ENCODE measurements around the gene GLRA1.
"Not testable (repeated sequence)": the region's sequence is repeated elsewhere in the genome, so short reads cannot be mapped to it uniquely, and the experiment has no call there.

Gene GLRA1

DNA sequence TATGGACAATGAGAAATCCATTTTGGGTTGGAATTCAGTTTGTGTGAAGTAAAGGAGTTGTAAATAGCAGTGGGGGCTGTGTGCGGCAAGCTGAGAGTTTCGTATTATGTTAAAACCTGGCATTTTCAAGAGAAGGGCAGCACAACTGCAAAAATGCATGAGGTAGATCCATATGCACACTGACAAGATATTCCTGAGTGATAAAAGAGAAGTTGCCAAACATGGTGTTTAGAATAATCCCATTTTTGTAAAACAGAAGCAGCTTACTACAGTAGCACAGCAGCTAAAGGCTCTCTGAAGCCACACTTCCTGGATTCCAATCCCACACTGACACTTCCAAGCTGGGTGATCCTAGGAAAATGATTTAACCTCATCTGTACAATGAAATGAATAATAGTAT is 11.2 kb downstream of the GLRA1 start:
- no peak for DNase-seq

DNA sequence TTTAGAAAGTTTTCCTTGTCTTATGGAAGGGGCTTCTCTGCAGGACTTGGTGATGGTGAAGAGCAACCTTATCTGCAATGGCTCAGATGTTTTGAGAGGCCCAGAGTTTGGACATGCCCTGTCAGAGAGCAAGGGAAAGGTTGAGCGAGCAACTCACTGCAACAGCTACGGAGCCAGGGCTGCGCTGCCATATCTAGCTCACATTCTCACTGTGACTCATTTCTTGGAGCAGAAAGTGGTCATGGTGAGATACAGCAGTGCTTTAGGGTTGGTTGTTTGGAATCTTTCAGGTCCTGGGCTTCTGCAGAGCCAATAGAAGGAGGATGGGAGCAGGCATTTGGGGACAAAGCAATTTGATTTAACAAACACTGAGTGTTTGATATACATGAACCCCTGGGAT is 12.3 kb downstream of the GLRA1 start:
- no peak for DNase-seq

DNA sequence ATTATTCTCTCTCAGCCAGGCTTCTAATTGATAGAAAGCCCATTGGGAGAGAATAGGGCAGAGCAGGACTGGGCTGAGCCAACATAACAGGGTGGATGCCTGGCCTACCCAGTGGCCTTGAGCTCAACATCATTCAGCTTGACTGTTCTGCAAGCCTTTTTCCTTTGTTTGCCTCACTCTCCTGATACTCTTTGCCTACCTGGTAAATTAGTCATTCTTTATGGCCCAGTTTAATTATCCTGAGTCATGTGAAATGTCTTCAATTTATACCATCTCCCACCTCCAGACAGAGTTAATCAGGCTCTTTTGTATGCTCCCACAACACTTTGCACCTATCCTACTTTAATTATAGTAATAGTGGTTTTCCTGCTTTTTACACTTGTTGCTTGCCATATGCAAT is 13.6 kb downstream of the GLRA1 start:
- DNase-seq = no peak

DNA sequence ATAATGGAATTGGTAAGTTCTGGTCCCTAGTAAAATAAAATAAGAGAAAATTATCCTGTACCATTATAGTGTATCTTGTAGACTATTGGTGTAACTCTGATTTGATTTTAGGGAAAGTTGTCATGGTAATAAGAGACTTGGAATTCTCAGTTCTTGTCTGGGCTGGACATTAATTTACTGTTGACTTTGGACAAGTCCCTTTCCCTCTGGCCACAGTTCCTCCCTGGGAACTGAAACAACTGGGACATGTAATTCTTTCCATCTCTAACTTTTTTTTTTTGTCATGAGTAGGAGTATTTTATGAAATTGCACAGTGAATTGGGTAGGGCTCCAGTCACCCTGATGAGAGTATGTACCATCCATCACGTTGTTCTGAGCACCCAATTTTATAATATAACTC is 15.0 kb downstream of the GLRA1 start:
- DNase-seq = no peak

DNA sequence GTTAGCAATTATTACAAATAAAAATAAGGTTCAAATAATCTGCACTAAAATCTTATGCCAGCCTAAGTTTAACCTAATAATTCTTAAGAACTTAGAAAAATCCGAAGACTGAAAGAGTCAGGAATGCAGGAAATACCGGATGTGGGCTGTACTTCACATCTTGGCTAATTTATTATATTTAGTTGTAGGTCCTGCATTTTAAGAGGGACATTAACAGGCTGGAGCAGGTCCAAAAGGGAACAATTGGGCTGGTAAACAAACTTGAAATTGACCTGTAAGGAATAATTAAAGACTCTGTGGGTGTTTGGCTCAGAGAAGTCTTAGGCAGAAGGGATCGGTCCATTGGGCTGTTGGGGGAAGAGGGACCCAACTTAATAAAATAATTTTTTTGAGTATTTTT is 18.4 kb downstream of the GLRA1 start:
- no peak for DNase-seq

DNA sequence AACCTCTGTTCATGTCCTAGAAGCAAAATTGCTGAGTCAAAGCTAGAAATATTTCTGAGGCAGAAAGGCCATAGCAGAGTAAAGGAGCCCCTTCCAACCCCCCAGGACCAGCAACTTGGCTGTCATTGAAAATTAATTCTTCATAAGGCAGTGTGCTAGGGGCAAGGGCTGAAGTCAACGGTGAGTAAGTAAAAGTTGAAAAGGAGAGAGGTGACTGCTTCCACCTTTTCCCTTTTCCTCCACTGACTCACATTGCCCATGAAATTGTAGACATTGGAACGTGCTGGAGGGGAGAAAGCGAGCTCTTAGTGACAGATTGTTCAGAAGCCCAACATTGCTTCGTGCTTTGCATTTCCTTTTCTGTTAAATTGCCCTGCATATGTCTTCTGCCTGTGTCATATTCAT is 19.1 kb downstream of the GLRA1 start:
- DNase-seq = no peak

DNA sequence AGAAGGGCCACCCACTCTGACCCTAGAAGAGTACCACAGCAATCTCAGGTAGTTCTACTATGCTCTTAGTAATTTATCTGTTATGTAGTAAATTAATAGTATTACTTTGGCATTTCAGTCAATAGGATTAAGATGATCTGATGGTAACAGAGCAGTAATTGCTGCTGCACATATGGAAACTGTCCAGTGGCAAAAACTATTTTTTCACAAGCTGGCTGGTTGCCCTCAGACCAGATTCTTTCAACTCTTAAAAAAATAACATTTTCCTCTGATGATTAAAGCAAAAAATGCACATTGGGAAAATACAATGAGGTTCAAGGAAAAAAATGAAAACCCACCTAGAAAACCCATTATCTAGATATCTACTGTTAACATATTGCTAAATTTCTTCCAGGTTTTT is 19.7 kb downstream of the GLRA1 start:
- DNase-seq = no peak

DNA sequence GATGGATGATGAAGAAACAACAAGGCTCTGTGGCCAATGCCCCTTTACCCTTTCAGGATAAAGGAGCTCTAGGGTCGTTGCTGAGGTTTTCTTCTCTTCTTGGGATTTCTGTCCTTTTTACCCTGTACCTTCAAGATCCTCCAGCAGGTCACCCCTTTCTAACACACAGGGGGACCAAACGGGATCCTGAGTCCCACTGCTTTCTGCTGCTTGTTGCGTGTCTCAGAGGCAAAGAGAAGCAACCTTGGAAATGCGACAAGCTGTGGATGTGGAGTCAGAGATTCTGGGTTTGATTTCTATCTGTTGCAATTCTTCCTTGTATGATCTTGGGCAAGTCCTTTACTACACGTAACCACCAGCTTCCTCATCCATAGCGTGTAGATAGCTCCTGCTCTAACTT is 20.5 kb downstream of the GLRA1 start:
- DNase-seq = no peak

DNA sequence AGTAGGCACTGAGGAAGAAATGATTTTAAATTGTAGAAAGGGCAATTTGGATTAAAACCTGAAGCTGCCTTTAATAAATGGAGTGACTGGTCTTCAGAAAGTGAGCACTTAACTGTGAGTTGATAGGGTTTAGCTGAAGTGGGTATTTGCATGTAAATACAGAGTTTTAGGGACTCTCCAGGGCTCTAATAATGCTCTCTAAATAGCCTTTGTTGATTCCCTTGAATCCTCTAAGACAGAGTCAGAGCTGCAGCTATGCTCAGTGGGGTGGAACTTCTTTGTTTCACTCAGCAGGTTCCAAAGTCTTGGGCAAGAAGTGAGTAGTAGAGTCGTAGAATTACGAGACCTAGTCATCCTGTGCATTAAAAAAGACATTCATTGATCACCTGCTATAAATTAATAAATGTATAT is 21.4 kb downstream of the GLRA1 start:
- DNase-seq = no peak

DNA sequence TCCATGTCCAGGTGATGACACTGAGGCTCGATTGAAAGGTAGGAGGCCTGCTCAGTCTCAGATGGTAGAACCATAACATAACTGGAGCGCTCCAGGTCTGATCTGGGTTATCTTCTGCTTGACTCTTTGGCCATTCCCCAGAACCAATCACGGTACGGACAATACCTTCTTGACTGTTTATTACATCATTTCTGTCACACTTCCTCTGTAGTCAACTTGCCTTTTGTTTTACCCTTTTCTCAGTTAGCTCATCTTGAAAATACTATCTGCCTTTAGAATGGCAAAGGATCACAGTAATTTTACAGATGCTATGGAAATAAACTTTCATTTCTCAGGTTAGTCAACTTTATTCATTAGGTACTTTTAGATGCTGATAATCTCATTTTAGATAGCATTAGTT is 22.4 kb downstream of the GLRA1 start:
- DNase-seq = no peak

DNA sequence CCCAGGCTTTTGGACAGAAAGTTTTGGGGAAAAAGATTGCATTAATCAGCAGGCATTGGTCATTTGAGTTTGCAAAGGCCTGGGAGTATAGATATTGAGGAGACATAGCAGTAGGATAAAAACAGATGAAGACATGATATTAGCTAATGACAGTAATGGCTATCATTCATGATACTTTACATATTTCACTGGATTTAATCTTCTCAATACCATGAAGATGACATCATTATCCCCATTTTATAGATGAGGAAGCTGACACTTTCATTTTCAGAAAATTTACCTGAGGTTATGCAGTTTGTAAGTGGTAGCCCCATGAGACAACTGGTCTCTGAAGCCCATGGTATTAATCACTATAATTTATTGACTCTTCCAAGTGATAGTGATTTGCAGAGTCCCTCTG is 23.0 kb downstream of the GLRA1 start:
- DNase-seq = no peak

DNA sequence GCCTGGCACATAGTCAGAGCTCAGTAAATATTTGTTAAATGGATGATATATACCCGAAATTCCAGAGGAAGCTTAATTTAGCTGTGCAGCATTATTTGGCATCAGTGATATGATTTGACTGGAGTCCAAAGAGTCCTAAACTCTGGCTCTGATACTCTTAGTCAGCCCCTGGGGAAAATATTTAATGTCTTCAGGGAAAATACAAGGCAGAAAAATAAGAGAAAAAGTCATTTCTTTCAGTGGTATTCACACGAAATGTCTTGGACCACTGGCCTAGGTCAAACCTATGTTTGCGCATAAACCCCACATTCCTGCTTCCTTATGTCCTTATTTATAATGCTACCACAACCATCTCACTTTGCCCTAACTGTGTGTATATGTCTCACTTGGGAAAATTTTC is 23.8 kb downstream of the GLRA1 start:
- no peak for DNase-seq

DNA sequence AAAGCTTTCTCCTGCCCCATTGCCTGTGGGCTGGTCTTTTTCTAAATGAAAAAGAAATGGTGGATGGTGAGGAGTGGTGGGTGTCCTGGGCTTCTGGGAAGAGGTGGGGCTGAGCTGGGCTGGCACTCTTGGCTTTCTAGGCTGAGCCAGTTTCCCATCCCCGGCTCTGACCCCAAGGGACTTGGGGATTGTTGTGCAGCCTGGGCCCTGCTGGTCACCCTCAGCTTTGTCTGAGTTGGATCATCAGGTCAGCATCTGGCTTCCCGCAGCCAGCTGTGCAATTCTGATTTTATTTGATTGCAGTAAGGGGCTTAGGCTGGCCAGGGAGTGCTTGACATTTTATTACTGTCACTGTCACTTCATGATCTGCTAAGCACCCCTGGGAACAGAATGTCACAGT is 25.3 kb downstream of the GLRA1 start:
- no peak for DNase-seq

DNA sequence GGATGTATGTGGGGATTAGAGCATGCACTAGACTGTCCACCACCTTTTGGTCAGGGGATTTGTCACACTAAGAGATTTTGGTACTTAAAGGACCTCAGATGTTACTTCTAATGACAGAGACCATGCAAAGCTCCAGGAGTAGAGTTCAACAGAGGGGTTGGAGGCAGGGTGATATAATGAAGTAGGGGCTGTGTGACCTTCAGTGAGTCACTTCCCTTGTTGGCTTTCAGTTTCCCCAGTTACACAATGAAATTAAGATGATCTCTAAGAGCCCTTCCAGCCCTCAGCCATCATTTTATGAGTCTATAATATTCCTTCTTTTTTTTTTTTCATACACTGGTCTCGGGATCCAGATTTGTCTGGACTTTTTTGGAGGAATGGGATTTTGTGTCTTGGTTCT is 26.8 kb downstream of the GLRA1 start:
- no peak for DNase-seq

DNA sequence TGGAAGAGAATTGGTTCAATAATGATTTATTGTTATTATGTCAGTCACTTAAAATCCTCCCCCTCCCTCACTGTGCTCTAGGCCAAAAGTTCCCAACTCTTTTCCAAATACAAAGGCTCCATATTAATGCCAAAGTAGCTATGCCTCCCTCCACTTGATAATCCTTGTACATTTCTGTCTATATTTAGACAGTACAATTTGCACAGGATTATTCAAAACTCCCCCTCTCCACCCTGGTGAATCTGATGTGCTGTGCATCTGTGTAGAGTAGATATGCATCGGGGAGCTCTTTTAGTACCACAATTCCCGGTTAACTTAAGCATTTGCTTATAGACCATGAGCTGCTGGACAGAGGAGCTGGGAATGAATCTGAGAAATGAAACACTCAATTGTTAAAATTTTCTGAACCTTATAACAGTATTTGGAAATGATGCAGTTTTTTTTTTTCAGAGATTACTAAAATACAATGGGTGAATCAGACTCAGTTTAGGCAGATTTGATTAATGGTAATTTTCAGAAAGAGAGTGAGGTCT is 27.6 kb downstream of the GLRA1 start:
- DNase-seq = no peak

DNA sequence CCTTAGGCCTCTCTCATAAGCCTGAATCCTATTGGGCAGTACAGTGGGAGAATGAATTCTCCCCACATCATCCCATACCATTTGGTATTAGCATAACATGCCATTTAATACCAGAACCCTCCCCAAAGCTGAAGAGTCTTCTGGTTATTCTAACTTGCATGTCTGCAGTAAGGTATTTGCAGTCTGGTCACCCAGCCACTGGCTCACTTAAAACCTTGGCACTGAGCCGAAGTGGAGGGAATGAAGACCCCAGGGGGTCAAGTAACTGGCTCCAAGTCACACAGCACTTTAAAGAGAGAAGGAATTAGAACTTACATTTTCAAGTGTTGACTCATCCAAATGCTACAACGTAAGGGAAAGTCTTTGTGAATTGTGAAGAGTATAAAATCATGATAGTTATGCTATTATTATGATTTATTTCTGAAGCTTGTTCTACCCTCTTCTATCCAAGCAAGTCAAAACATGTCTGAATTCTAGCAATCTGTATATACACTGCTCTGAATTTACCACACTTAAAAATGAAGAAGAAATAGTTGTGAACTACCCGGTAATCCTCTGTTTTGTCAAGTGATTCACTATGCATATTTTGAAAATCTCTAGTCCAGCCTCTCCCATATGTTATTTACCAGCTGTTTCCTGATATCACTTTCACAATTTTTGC is 28.5 kb downstream of the GLRA1 start:
- DNase-seq = no peak

DNA sequence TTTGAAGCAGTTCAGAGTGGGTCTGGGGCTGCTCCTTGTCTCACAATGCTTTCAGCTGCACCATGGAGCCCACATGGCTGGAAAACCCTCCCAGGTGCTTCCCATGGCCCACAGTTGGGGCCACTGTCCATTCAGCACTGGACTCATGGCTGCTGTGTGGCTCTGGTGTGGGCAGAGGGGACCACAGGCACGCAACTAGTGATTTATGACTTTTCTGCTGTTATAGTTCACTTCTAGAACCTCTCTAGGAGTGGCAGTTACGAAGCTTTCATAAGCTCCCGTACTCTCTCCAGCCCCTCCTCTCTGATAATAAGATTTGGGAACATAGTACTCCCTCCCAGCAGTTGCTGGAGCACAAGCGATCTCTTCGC is 29.0 kb downstream of the GLRA1 start:
- DNase-seq = no peak

DNA sequence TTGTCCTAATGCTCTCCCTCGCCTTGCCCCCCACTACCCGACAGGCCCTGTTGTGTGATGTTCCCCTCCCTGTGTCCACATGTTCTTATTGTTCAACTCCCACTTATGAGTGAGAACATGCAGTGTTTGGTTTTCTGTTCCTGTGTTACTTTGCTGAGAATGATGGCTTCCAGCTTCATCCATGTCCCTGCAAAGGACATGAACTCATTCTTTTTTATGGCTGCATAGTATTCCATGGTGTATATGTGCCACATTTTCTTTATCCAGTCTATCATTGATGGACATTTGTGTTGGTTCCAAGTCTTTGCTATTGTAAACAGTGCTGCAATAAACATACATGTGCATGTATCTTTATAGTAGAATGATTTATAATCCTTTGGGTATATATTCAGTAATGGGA is 31.2 kb downstream of the GLRA1 start:
- not testable (repeated sequence) for DNase-seq

DNA sequence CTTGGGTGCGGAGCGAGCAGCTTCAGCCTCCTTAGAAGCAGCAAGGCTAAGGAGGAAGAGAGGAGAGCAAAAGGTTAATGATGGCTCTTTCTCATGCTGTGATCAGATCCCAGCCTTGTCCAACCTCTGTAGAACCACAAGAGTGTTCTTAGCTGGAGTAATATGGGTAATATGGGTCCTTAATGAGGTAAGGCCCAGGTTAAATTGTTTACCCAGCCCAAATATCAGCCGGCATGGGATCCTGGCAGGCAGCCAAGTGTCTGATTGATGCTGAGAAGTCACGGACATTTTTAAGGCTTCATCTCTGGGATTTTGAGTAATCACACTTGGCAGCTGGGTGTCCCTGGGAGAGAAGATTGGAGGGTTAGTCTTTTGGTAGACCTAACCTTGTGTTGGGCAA is 32.3 kb downstream of the GLRA1 start:
- no peak for DNase-seq

DNA sequence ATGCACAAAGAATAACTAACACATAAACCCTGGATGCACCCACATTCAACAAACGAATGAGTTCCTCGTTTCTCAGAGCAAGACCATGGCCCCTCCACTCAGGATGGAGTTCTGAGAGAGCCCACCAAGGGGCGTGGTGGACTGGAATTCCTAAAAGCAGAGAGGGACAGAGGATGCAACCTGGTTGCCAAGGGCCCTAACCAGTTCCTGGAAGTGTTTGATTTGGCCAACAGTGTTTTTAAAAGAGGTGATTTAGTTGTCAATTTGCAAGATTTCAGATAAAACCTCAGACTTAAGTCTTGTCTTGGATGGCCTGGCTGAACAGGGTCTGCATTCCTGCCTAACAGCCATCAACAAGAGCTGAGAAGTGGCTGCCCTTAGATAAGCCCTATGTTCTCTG is 34.4 kb downstream of the GLRA1 start:
- DNase-seq = no peak

DNA sequence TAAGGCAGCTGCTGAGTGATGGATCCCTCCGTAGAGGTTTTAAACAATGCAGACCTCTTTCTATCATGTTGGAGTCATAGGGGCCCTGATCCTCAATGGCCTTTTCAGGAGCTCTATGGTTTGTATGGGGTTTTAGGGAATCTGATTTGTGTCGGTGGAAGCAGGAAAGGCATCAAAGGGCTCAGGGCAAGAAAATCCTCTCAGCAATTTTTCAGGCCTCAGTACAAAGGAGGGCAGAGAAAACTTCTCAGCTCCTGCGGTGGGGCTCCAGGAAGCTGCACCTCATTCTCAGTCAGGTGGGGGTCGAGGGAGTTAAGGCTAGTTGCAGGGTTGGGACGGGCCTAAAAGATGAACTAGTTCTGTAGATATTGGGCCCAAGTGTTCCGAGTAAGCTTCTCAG is 35.0 kb downstream of the GLRA1 start:
- DNase-seq = no peak

DNA sequence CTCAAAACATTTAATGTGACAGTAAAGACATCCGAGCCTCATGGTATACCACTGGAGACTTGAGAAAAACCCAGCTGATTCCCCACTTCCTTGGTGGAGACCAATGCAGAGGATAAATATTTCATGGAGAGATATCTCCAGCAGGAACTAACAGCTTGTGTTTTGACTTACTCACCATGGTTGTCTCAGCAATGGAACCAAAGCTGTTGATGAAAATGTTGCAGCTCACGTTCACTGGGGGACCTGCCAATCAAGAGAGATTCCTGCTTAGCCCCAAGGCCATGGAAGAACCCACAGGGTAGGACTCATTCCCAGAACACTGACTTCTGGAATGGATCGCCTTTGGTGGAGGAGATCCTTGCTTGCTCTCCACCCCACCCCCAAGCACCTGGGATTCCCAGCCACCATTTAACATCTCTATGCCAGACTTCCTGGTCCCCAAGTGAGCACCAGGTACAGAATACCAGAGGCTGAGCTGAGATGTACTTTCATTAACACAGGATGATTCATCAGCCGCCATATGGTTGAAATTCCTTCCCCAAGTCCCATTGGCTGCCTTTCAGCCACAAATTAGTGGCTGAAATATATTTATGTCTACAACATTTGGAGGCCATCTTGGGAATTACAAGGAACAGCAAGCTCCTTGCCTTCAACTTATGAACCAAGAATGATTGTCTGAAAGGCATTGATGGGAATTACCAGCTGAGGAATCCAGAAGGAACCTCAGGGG is 37.9 kb downstream of the GLRA1 start:
- DNase-seq = no peak

DNA sequence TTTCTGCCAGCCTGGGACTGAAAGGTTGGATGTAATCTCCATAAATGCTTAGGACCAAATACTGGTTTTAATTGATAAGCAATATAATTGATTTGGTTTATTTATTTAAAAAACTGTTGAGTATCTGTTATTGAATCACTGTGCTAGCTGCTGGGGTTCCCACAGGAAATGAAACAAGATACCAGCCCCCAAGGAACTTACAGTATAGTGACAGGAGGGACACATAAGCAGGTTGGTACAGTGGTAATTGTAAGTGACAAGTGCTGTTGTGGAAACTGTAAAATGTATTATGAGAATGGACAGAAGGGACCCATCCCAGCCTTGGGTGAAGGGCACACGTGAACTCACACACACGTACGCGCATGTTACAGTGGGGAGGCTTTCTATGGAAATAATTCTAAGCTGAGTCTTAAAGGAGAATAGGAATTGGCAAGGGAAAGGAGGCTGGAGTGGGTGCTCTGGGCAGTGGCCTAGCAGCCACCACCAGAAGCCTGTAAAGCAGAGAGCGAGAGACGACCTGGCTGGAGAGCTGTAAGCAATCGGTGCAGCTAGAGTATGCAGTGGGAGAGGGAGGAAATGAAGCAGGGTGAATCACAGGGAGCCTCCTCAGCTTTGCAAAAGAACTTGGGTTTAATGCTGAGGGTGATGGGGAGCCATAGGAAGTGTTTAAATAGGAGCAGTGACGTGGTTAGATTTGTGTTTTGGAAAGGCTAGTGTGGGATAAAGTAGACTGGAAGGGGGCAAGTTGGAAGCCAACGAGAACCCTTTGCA is 39.3 kb downstream of the GLRA1 start:
- no peak for DNase-seq

DNA sequence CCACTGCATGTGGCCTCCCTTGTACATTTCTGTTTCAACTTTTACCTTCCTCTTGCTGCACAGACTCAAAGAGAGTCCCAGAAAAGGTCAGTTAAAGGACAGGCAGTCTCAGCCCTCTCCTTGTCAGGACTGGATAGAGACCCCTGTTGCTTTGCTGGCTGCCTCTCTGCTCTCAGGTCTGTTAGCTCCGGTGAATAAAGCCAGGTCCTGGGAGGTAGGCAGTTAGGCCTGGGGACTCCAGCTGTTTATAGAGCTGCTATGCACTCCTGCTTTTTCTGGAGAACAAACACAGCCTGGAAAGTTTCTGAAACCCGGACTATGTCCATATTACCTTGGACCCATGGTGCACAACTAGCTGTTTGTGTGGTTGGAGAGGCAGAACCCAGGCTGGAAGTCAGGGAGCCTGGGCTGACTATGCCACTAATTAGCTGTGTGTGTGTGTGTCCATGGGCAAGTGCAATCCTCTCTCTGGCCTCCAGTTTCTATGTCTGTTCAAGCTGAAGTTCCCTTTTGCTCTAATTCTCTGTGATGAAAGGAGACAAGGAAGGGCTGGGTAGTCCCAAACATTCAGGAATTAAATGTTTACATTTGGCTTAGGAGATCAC is 42.9 kb downstream of the GLRA1 start:
- DNase-seq = no peak
